ENCODE results near the gene HOXA6. TPM values are rescaled to one million over a fixed set of nuclear protein-coding genes. Genes with fewer than 3 reads are reported as not detected.

The HOXA6 gene
- polyA plus RNA-seq, 1 donor from 2014 or later, result not detected

- no peak for TF ChIP-seq REST (IDR thresholded peaks at IDR 0.05; ENCODE audit: borderline replicate concordance)
- H3K4me2 ChIP-seq (ENCODE audit: low read length), result no peak overlapping the region
- no peaks in the 10 kb centered on the region for H3K36me3 ChIP-seq (ENCODE audit: insufficient read depth, low read length)
- peaks cover 99% of the 10 kb centered on the region for H3K27me3 ChIP-seq (ENCODE audit: insufficient read depth, low read depth, low read length)
- H3K79me2 ChIP-seq (replicated peaks; ENCODE audit: insufficient read depth, low read length), result no peaks in the 10 kb centered on the region
- H3K9me2 ChIP-seq (ENCODE audit: insufficient read depth, low read length), result no peaks in the 10 kb centered on the region
- H4K20me1 ChIP-seq (ENCODE audit: insufficient read depth), result no peaks in the 10 kb centered on the region
- no peak overlapping the region for H3K9ac ChIP-seq (ENCODE audit: low read length)
- peaks cover 18% of the 10 kb centered on the region for H3K9me3 ChIP-seq (ENCODE audit: low read length)
- H3K27ac ChIP-seq (ENCODE audit: low read length), result no peak overlapping the region
- no peaks in the 10 kb centered on the region for H3F3A ChIP-seq (ENCODE audit: insufficient read depth, low read length, poor library complexity, severe bottlenecking)
- H3K4me3 ChIP-seq (ENCODE audit: low read length), result no peak overlapping the region
- H2AFZ ChIP-seq (ENCODE audit: low read depth, low read length), result no peak overlapping the region
These were observed 22.5 kb downstream of the HOXA6 start for GRCh38 chr7:27124902-27125689.

DNA sequence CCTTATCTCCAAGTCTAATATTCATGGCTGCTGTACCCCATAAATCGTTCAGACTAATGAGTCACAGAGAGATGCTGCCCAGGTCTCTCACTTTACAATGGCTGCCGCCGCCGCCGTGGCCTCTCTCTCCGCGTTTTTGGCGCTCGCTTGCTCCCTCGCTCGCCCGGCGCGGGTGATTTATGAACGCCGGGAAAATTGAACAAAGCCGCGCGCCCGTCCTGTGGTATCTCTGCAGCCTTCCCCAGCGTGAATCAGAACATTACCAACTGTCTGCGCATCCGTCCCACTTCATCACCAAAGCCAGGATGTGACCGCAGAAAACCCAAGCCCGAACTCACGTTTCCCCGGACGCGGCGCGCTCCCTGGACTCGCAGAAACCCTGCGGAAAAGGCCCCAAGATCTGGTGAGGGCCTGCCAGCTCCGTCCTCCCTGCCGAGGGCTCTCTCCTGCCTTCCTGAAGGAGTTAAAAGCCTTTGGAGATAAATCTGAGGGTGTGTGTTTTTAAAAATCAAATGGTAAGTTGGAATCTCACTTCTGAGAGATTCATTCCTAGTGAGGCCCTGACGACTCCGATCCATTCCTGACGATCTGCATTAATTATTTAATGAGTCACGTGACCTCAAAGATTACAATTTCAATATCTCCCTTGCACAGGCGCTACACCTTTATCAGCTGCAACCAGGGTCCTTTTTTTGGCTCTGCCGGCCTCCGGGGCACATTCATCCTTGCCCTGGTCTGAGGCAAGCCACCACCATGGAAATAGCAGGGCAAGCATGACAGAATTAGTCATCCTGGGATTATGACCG lies 23.3 kb downstream of the HOXA6 start:
- H3K9me2 ChIP-seq (ENCODE audit: insufficient read depth, low read length), result no peaks in the 10 kb centered on the region
- H3K9ac ChIP-seq (ENCODE audit: low read length), result no peak overlapping the region
- H2AFZ ChIP-seq (ENCODE audit: low read depth, low read length), result no peak overlapping the region
- no peaks in the 10 kb centered on the region for H3F3A ChIP-seq (ENCODE audit: insufficient read depth, low read length, poor library complexity, severe bottlenecking)
- peaks cover 100% of the 10 kb centered on the region for H3K27me3 ChIP-seq (ENCODE audit: insufficient read depth, low read depth, low read length)
- no peak overlapping the region for H3K4me3 ChIP-seq (ENCODE audit: low read length)
- no peaks in the 10 kb centered on the region for H3K79me2 ChIP-seq (replicated peaks; ENCODE audit: insufficient read depth, low read length)
- H3K9me3 ChIP-seq (ENCODE audit: low read length), result peaks cover 13% of the 10 kb centered on the region
- no peaks in the 10 kb centered on the region for H3K36me3 ChIP-seq (ENCODE audit: insufficient read depth, low read length)
- no peak overlapping the region for H3K4me2 ChIP-seq (ENCODE audit: low read length)
- no peak overlapping the region for H3K27ac ChIP-seq (ENCODE audit: low read length)
- TF ChIP-seq EZH2 (IDR thresholded peaks at IDR 0.05; ENCODE audit: borderline replicate concordance, insufficient read depth, low read length, poor library complexity, severe bottlenecking), result peak; percentile 42
- no peak for TF ChIP-seq REST (IDR thresholded peaks at IDR 0.05; ENCODE audit: borderline replicate concordance)
- no peak for TF ChIP-seq TAF1 (IDR thresholded peaks at IDR 0.05; ENCODE audit: low read depth)
- TF ChIP-seq, protein P1, sequence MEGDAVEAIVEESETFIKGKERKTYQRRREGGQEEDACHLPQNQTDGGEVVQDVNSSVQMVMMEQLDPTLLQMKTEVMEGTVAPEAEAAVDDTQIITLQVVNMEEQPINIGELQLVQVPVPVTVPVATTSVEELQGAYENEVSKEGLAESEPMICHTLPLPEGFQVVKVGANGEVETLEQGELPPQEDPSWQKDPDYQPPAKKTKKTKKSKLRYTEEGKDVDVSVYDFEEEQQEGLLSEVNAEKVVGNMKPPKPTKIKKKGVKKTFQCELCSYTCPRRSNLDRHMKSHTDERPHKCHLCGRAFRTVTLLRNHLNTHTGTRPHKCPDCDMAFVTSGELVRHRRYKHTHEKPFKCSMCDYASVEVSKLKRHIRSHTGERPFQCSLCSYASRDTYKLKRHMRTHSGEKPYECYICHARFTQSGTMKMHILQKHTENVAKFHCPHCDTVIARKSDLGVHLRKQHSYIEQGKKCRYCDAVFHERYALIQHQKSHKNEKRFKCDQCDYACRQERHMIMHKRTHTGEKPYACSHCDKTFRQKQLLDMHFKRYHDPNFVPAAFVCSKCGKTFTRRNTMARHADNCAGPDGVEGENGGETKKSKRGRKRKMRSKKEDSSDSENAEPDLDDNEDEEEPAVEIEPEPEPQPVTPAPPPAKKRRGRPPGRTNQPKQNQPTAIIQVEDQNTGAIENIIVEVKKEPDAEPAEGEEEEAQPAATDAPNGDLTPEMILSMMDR (IDR thresholded peaks at IDR 0.05; ENCODE audit: poor library complexity, severe bottlenecking), result no peak
- no peak for TF ChIP-seq SMC3 (conservative IDR thresholded peaks at IDR 0.05; ENCODE audit: poor library complexity)
- no peak for TF ChIP-seq EP300 (conservative IDR thresholded peaks at IDR 0.05; ENCODE audit: poor library complexity, severe bottlenecking)
- TF ChIP-seq POLR2AphosphoS5 (IDR thresholded peaks at IDR 0.05), result no peak
- no peak for TF ChIP-seq RAD21 (conservative IDR thresholded peaks at IDR 0.05)
- H4K20me1 ChIP-seq (ENCODE audit: insufficient read depth), result no peaks in the 10 kb centered on the region

Data from neural cell (in vitro differentiated cells).